OCI-LY1 (cell line): ENCODE measurements around the gene TTYH3.

Source experiments
- H2AFZ ChIP-seq: fragments of 200-600 bp; sonication (generic), shearing (Covaris generic); 2 replicates; pipeline ENCODE4 v1.6.0; 2014; ENCODE audit warnings: antibody characterized with exemption, mild to moderate bottlenecking, low read length
- H3F3A ChIP-seq: fragments of 200-600 bp; sonication (generic), shearing (Covaris generic); 2 replicates; pipeline ENCODE4 v1.6.0; 2014; ENCODE audit warnings: mild to moderate bottlenecking, antibody characterized with exemption, low read length, moderate library complexity; ENCODE audit not compliant: insufficient read depth
- H3K27ac ChIP-seq: fragments of 200-600 bp; sonication (generic); 2 replicates; pipeline ENCODE4 v1.5.1; 2014; ENCODE audit warnings: low read length, mixed run types, mild to moderate bottlenecking, low read depth; ENCODE audit not compliant: poor library complexity, severe bottlenecking
- H3K27me3 ChIP-seq: fragments of 200-600 bp; sonication (generic); 2 replicates; pipeline ENCODE4 v1.6.0; 2014; ENCODE audit warnings: antibody characterized with exemption, mild to moderate bottlenecking, low read length, moderate library complexity; ENCODE audit not compliant: insufficient read depth
- H3K36me3 ChIP-seq: fragments of 200-600 bp; sonication (generic); 2 replicates; pipeline ENCODE4 v1.6.1; 2014; ENCODE audit warnings: mild to moderate bottlenecking, antibody characterized with exemption, low read length, moderate library complexity, mixed read lengths; ENCODE audit not compliant: insufficient read depth
- H3K4me1 ChIP-seq: fragments of 200-600 bp; sonication (generic); 2 replicates; pipeline ENCODE4 v1.5.1; 2014; ENCODE audit warnings: mild to moderate bottlenecking, low read length, moderate library complexity; ENCODE audit not compliant: insufficient read depth, severe bottlenecking
- H3K4me2 ChIP-seq: fragments of 200-600 bp; sonication (generic), shearing (Covaris generic); 2 replicates; pipeline ENCODE4 v1.6.1; 2014; ENCODE audit warnings: low read length
- H3K4me3 ChIP-seq: fragments of 200-600 bp; sonication (generic); 2 replicates; pipeline ENCODE4 v1.5.1; 2014; ENCODE audit warnings: low read length, low read depth, mild to moderate bottlenecking, mixed read lengths; ENCODE audit not compliant: poor library complexity, severe bottlenecking
- H3K79me2 ChIP-seq: fragments of 200-600 bp; shearing (Covaris generic); 2 replicates; pipeline ENCODE4 v1.6.1; 2016; ENCODE audit warnings: mixed run types, low read length, mixed read lengths; ENCODE audit not compliant: insufficient read depth
- H3K9ac ChIP-seq: fragments of 200-600 bp; sonication (generic), shearing (Covaris generic); 2 replicates; pipeline ENCODE4 v1.6.1; 2014; ENCODE audit warnings: mild to moderate bottlenecking, low read length, mixed read lengths
- H3K9me2 ChIP-seq: fragments of 200-600 bp; sonication (generic), shearing (Covaris generic); 2 replicates; pipeline ENCODE4 v1.6.1; 2014; ENCODE audit warnings: low read depth, mild to moderate bottlenecking, low read length, mixed read lengths
- H3K9me3 ChIP-seq: fragments of 200-600 bp; shearing (Covaris generic); 2 replicates; pipeline ENCODE4 v1.6.1; 2014; ENCODE audit warnings: low read length, mixed read lengths
- H4K20me1 ChIP-seq: fragments of 200-600 bp; sonication (generic), shearing (Covaris generic); 2 replicates; pipeline ENCODE4 v1.6.0; 2016; ENCODE audit warnings: mild to moderate bottlenecking, low read length; ENCODE audit not compliant: insufficient read depth
- CTCF ChIP-seq: fragments of 200-600 bp; sonication (generic), shearing (Covaris generic); IDR thresholded peaks from 2 replicates; pipeline ENCODE4 v1.5.1; 2017; ENCODE audit warnings: mild to moderate bottlenecking, antibody characterized with exemption, low read length, moderate library complexity, mixed read lengths
- EZH2 ChIP-seq: fragments of 200-600 bp; sonication (generic), shearing (Covaris generic); IDR thresholded peaks from 2 replicates; pipeline ENCODE4 v1.8.0; 2017; ENCODE audit warnings: borderline replicate concordance, mixed run types, mild to moderate bottlenecking, antibody characterized with exemption, low read length, moderate library complexity, mixed read lengths

TTYH3 gene

GRCh38 chr7:2684501-2684900, 52.7 kb downstream of the TTYH3 start:
- peaks cover 10% of the 10 kb centered on the region; the same call in 1 of the 2 replicates for H3K27me3 ChIP-seq
- no peaks in the 10 kb centered on the region for H4K20me1 ChIP-seq
- H3K79me2 ChIP-seq = no peaks in the 10 kb centered on the region
- no peaks in the 10 kb centered on the region for H3K36me3 ChIP-seq
- H3K4me1 ChIP-seq = no peaks in the 10 kb centered on the region
- H3K9me2 ChIP-seq = no peaks in the 10 kb centered on the region
- TF ChIP-seq EZH2 (no peak), CTCF (no peak)
- no peak overlapping the region for H2AFZ ChIP-seq
- H3K9ac ChIP-seq = no peak overlapping the region
- H3K9me3 ChIP-seq = no peaks in the 10 kb centered on the region
- H3K4me3 ChIP-seq = no peak overlapping the region
- no peaks in the 10 kb centered on the region for H3F3A ChIP-seq
- no peak overlapping the region for H3K4me2 ChIP-seq
- no peak overlapping the region for H3K27ac ChIP-seq

GRCh38 chr7:2686101-2686500, 54.3 kb downstream of the TTYH3 start:
- H3K9ac ChIP-seq = no peak overlapping the region
- H3K9me3 ChIP-seq = no peaks in the 10 kb centered on the region
- no peaks in the 10 kb centered on the region for H3F3A ChIP-seq
- H3K9me2 ChIP-seq = no peaks in the 10 kb centered on the region
- H3K4me2 ChIP-seq = no peak overlapping the region
- no peak overlapping the region for H3K27ac ChIP-seq
- H2AFZ ChIP-seq = no peak overlapping the region
- no peaks in the 10 kb centered on the region for H3K27me3 ChIP-seq
- H3K4me1 ChIP-seq = no peaks in the 10 kb centered on the region
- H3K4me3 ChIP-seq = no peak overlapping the region
- TF ChIP-seq CTCF = no peak
- TF ChIP-seq EZH2 = no peak
- no peaks in the 10 kb centered on the region for H3K36me3 ChIP-seq
- H4K20me1 ChIP-seq = no peaks in the 10 kb centered on the region
- no peaks in the 10 kb centered on the region for H3K79me2 ChIP-seq

GRCh38 chr7:2687338-2687869, 55.6 kb downstream of the TTYH3 start:
- Histone ChIP-seq H3K27me3 (no peaks in the 10 kb centered on the region), H4K20me1 (no peaks in the 10 kb centered on the region), H3K9me2 (no peaks in the 10 kb centered on the region), H3K4me3 (no peak overlapping the region), H3K9me3 (no peaks in the 10 kb centered on the region), H3K4me1 (no peaks in the 10 kb centered on the region), H3K79me2 (no peaks in the 10 kb centered on the region), H3F3A (no peaks in the 10 kb centered on the region), H3K4me2 (no peak overlapping the region), H3K36me3 (no peaks in the 10 kb centered on the region), H3K9ac (no peak overlapping the region), H2AFZ (no peak overlapping the region), H3K27ac (no peak overlapping the region)
- no peak for TF ChIP-seq CTCF
- TF ChIP-seq EZH2 = no peak
